Suprapubic skin (tissue), 4 donors: Measurements from ENCODE around the gene GSG1. TPM values are rescaled to one million over a fixed set of nuclear protein-coding genes. Genes with fewer than 3 reads are reported as not detected.

Source experiments
- DNase-seq, 2 donors: peaks; one replicate each; pipeline ENCODE4 v3.0.0-alpha.2; 2019; ENCODE audit warnings: low spot score in 2 of 2
- H3K27ac ChIP-seq: fragments of 200-600 bp; sonication (generic); one replicate; pipeline ENCODE4 v1.5.1; 2019
- H3K27me3 ChIP-seq: fragments of 200-600 bp; sonication (generic); one replicate; pipeline ENCODE4 v1.5.1; 2019
- H3K36me3 ChIP-seq: fragments of 200-600 bp; sonication (generic); one replicate; pipeline ENCODE4 v1.5.1; 2019
- H3K4me1 ChIP-seq: fragments of 200-600 bp; sonication (generic); one replicate; pipeline ENCODE4 v1.5.1; 2019
- H3K4me3 ChIP-seq: fragments of 200-600 bp; sonication (generic); one replicate; pipeline ENCODE4 v1.5.1; 2019; ENCODE audit warnings: mild to moderate bottlenecking
- H3K9me3 ChIP-seq: fragments of 200-600 bp; sonication (generic); one replicate; pipeline ENCODE4 v1.5.1; 2019
- CTCF ChIP-seq, 2 donors: fragments of 200-600 bp in 1 of 2; fragments of 450-650 bp in 1 of 2; sonication (generic) in 1 of 2; IDR thresholded peaks; one replicate each; pipeline ENCODE4 v1.5.1; 2016 to 2019; ENCODE audit warnings: antibody characterized with exemption in 2 of 2, mild to moderate bottlenecking in 1 of 2, moderate library complexity in 1 of 2
- EP300 ChIP-seq: sonication (generic); formaldehyde crosslinking; IDR thresholded peaks from one replicate; pipeline ENCODE4 v1.6.1; 2017; ENCODE audit warnings: antibody characterized with exemption
- POLR2A ChIP-seq, 2 donors: fragments of 450-650 bp; IDR thresholded peaks; one replicate each; pipeline ENCODE4 v1.6.1; 2017; ENCODE audit warnings: antibody characterized with exemption in 2 of 2, mild to moderate bottlenecking in 2 of 2, moderate library complexity in 2 of 2
- POLR2AphosphoS5 ChIP-seq, 3 donors: sonication (generic); formaldehyde crosslinking; IDR thresholded peaks; one replicate each; pipeline ENCODE4 v1.6.1; 2017; ENCODE audit warnings: antibody characterized with exemption in 3 of 3
- WGBS: methylation state at CpG from one replicate; pipeline ENCODE4 v1.1.5; 2018; 5-methylcytosine and 5-hydroxymethylcytosine counted together
- total RNA-seq, 4 donors: library from RNA; depleted of rRNA; stranded (reverse); fragments of >200 nt; gene quantifications; one replicate each; pipeline ENCODE4 v1.1.0, GENCODE V29; 2016

GSG1 gene
- total RNA-seq, 4 donors from 2014 or later: not detected

- WGBS: 73% methylated on average over 3 of the region's 3 CpGs
- no peaks in the 10 kb centered on the region for H3K27me3 ChIP-seq
- H3K9me3 ChIP-seq: no peaks in the 10 kb centered on the region
- no peak for DNase-seq
- H3K4me1 ChIP-seq: no peaks in the 10 kb centered on the region
- no peak for TF ChIP-seq EP300
- no peak for TF ChIP-seq POLR2A (IDR thresholded peaks at IDR 0.05)
- TF ChIP-seq CTCF (IDR thresholded peaks at IDR 0.05): no peak
- no peak for TF ChIP-seq POLR2AphosphoS5 (IDR thresholded peaks at IDR 0.05)
- no peak overlapping the region for H3K4me3 ChIP-seq
- no peaks in the 10 kb centered on the region for H3K36me3 ChIP-seq
- H3K27ac ChIP-seq: no peak overlapping the region
Observed at GRCh38 chr12:13126494-13126893, 23.0 kb upstream of the GSG1 start.

- Histone ChIP-seq H3K27me3 (no peaks in the 10 kb centered on the region), H3K4me3 (no peak overlapping the region), H3K27ac (no peak overlapping the region), H3K9me3 (no peaks in the 10 kb centered on the region), H3K4me1 (no peaks in the 10 kb centered on the region), H3K36me3 (no peaks in the 10 kb centered on the region)
- no peak for DNase-seq
- WGBS: 75% methylated on average over 2 of the region's 2 CpGs
- TF ChIP-seq CTCF (IDR thresholded peaks at IDR 0.05): no peak
- TF ChIP-seq EP300: no peak
- no peak for TF ChIP-seq POLR2A (IDR thresholded peaks at IDR 0.05)
- TF ChIP-seq POLR2AphosphoS5 (IDR thresholded peaks at IDR 0.05): no peak
Observed at GRCh38 chr12:13125996-13126395, 22.5 kb upstream of the GSG1 start.

GRCh38 chr12:13124656-13125505, 21.4 kb upstream of the GSG1 start:
- H3K4me3 ChIP-seq: no peak overlapping the region
- no peaks in the 10 kb centered on the region for H3K27me3 ChIP-seq
- H3K36me3 ChIP-seq: no peaks in the 10 kb centered on the region
- DNase-seq: no peak
- no peaks in the 10 kb centered on the region for H3K4me1 ChIP-seq
- H3K9me3 ChIP-seq: no peaks in the 10 kb centered on the region
- TF ChIP-seq CTCF (IDR thresholded peaks at IDR 0.05): no peak
- no peak for TF ChIP-seq EP300
- TF ChIP-seq POLR2A (IDR thresholded peaks at IDR 0.05): no peak
- no peak for TF ChIP-seq POLR2AphosphoS5 (IDR thresholded peaks at IDR 0.05)
- H3K27ac ChIP-seq: no peak overlapping the region
- 87% methylated on average over 8 of the region's 8 CpGs for WGBS

GRCh38 chr12:13121568-13121967, 18.1 kb upstream of the GSG1 start:
- Histone ChIP-seq H3K4me1 (peaks cover 13% of the 10 kb centered on the region), H3K27ac (no peak overlapping the region), H3K9me3 (no peaks in the 10 kb centered on the region), H3K27me3 (no peaks in the 10 kb centered on the region), H3K4me3 (no peak overlapping the region), H3K36me3 (no peaks in the 10 kb centered on the region)
- DNase-seq: no peak
- 86% methylated on average over 5 of the region's 5 CpGs for WGBS
- TF ChIP-seq EP300 (no peak), POLR2AphosphoS5 (IDR thresholded peaks at IDR 0.05) (no peak), CTCF (IDR thresholded peaks at IDR 0.05) (no peak), POLR2A (IDR thresholded peaks at IDR 0.05) (no peak)

- no peak for DNase-seq
- TF ChIP-seq POLR2AphosphoS5 (IDR thresholded peaks at IDR 0.05): no peak
- no peak for TF ChIP-seq CTCF (IDR thresholded peaks at IDR 0.05)
- no peak for TF ChIP-seq EP300
- TF ChIP-seq POLR2A (IDR thresholded peaks at IDR 0.05): no peak
- WGBS: 85% methylated on average over 3 of the region's 3 CpGs
Observed at GRCh38 chr12:13120413-13120812, 16.9 kb upstream of the GSG1 start.

More at GRCh38 chr12:13120413-13120812, 16.9 kb upstream of the GSG1 start:
- no peak overlapping the region for H3K4me3 ChIP-seq
- peaks cover 13% of the 10 kb centered on the region for H3K4me1 ChIP-seq
- no peaks in the 10 kb centered on the region for H3K27me3 ChIP-seq
- H3K27ac ChIP-seq: no peak overlapping the region
- no peaks in the 10 kb centered on the region for H3K9me3 ChIP-seq
- H3K36me3 ChIP-seq: no peaks in the 10 kb centered on the region
